GM12891 (cell line): ENCODE results near the gene CLPTM1L. TPM values are rescaled to one million over a fixed set of nuclear protein-coding genes. Genes with fewer than 3 reads are reported as not detected.
A peak's percentile ranks its signal among the peaks of the same experiment; 100 is the strongest.

ENCODE experiments used
- DNase-seq: peaks from one replicate; pipeline ENCODE4 v3.0.0; 2011; ENCODE audit warnings: low spot score; ENCODE audit not compliant: insufficient read length
- FAIRE-seq: peaks from 2 replicates; lab custom pipeline; 2011; peaks lifted over from hg19 to GRCh38; lab: Jason Lieb, UNC
- PAX5 ChIP-seq: IDR thresholded peaks from 2 replicates; pipeline ENCODE4 v1.6.1; 2011; ENCODE audit warnings: low read length, moderate library complexity, mild to moderate bottlenecking; ENCODE audit not compliant: insufficient read depth, severe bottlenecking
- POLR2A ChIP-seq: IDR thresholded peaks from 2 replicates; pipeline ENCODE4 v1.6.1; 2011; ENCODE audit warnings: low read depth, low read length, control low read depth
- POLR2AphosphoS5 ChIP-seq: IDR thresholded peaks from 2 replicates; pipeline ENCODE4 v1.6.1; 2011; ENCODE audit warnings: low read depth, low read length, control low read depth
- POU2F2 ChIP-seq: IDR thresholded peaks from 2 replicates; pipeline ENCODE4 v1.6.1; 2011; ENCODE audit warnings: low read depth, mild to moderate bottlenecking, control low read depth, low read length, moderate library complexity
- SPI1 ChIP-seq: IDR thresholded peaks from 2 replicates; pipeline ENCODE4 v1.6.1; 2011; ENCODE audit warnings: low read depth, low read length, control low read depth
- TAF1 ChIP-seq: IDR thresholded peaks from 2 replicates; pipeline ENCODE4 v1.6.1; 2011; ENCODE audit warnings: low read depth, low read length, control low read depth
- polyA plus RNA-seq: library from polyadenylated mRNA; unstranded; fragments of >200 nt; gene quantifications from one replicate; pipeline ENCODE4 v1.2.1, GENCODE V29; 2012; ENCODE audit warnings: low read depth, missing spikeins, inconsistent platforms; ENCODE audit not compliant: missing spikeins

CLPTM1L gene, protein sequence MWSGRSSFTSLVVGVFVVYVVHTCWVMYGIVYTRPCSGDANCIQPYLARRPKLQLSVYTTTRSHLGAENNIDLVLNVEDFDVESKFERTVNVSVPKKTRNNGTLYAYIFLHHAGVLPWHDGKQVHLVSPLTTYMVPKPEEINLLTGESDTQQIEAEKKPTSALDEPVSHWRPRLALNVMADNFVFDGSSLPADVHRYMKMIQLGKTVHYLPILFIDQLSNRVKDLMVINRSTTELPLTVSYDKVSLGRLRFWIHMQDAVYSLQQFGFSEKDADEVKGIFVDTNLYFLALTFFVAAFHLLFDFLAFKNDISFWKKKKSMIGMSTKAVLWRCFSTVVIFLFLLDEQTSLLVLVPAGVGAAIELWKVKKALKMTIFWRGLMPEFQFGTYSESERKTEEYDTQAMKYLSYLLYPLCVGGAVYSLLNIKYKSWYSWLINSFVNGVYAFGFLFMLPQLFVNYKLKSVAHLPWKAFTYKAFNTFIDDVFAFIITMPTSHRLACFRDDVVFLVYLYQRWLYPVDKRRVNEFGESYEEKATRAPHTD
- 51.8 TPM for polyA plus RNA-seq

DNA sequence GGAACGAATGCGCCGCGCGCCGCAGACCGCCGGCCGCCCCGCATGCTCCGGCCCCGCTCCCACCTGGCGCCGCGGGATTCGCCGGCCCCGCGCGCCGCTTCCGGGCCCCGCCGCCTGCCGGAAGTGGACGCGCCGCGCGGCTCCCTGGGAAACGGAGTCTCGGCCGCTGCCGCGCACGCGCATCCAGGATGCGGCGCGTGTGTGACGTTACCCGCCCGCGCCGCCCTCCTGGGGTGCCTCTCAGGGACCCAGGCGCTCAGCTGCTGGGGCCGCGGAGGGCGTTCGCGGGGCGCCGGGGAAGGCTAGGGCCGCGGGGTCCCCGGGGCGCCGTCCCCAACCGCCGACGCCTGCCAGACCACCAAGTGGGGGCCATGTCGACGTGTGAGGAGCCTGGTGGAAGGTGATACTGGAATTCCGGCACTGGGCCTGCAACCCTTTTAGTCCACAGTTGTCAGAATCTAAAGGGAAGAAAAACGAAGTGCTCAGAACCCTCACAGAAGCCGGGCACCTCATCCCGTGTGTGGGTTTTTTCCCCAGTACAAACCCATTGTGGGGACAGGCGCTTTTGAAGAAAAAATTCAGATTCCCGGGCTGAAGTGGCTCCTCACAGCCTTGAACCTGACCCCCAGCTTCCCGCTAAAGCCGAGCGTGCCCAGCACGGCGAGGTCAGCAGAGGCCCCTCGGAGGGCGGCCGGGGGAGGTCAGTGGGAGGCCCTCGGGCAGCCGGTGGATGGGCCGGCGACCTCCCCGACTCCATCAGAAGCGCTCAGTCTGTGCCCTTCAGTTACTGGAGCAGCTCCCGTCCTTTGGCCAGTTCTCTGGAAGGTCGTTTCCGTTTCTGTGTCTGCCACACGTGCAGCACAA lies at the start of gene CLPTM1L:
Gene CLPTM1L (minus strand): TSS at position 125 of the 864 bp plus-strand sequence. CDS start 258 bp downstream, outside the sequence.
- TF ChIP-seq PAX5 (peak; percentile 3), POLR2A (peak; percentile 54; the same call in 1 of the 2 replicates), POU2F2 (no peak), SPI1 (0 out of 2 replicates have a peak, but pooled peaks have one; percentile 18), TAF1 (peak; percentile 46; the same call in 1 of the 2 replicates), POLR2AphosphoS5 (peak; percentile 30; the same call in 1 of the 2 replicates)
- DNase-seq = peak; percentile 100
- peak; percentile 84 for FAIRE-seq

DNA sequence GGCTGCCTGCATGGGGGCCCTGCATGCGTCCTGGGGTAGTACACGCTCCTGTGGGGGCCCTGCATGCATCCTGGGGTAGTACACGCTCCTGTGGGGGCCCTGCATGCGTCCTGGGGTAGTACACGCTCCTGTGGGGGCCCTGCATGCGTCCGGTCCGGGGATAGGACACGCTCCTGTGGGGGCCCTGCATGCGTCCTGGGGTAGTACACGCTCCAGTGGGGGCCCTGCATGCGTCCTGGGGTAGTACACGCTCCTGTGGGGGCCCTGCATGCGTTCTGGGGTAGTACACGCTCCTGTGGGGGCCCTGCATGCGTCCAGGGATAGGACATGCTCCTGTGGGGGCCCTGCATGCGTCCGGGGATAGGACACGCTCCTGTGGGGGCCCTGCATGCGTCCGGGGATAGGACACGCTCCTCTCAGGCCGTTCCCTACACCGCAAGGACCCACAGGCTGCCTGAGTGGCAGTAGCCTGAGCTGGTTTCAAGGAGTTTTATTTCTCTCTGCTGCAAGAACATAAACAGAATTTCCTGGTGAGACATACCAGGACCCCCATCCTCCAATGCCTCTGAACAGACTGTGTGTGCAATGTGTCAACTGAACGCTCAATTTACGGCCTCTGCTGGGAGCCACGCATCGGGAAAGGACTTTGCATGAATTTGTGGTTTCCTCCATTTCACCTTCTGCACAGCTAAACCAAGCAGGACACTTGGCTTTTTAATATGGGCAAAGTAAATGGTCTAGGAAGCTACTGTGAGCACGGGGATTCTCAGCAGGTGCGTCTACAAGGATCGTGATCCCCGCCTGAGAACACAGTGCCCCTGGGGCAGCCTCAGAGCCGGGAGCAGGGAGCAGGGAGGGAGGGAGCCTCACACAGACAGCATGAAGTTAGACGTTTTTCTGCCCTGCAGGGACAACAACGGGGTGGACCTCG lies 48.9 kb upstream of the CLPTM1L start:
- FAIRE-seq (no peak), DNase-seq (no peak)
- TF ChIP-seq POLR2AphosphoS5 = no peak
- TF ChIP-seq TAF1 = no peak
- no peak for TF ChIP-seq PAX5
- no peak for TF ChIP-seq SPI1
- TF ChIP-seq POLR2A = no peak
- no peak for TF ChIP-seq POU2F2

DNA sequence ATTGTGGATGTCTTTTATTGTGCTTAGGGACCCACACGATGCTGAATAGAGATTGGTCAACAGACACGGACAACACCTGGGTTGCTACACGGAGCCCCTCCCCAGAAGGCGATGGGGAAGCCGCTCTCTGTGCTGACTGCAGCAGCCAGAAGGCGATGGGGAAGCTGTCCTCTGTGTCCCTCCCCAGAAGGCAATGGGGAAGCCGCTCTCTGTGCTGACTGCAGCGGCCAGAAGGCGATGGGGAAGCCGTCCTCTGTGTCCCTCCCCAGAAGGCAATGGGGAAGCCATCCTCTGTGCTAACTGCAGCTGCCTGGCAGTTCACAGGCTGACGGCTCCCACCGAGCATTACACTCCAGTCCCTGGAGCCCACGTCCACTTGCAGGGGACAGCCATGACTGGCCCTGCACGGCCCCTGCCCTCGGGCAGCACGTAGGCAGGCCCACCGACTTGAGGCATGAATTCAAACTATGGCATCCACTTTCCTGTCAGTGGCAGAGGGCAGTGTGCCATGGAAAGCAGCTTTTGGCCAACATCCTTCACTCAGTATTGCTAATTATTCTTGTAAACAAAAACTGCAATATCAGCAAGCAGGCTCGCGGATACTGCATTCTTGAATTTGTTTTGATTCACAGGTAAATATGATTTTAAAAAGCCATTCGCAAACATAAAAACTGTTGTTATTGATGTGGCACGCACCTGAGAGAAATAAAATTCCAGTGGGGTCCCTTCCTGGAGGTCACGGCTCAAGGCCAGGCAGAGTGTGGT lies 48.1 kb upstream of the CLPTM1L start:
- no peak for DNase-seq
- TF ChIP-seq POU2F2 (no peak), POLR2AphosphoS5 (no peak), TAF1 (no peak), PAX5 (no peak), POLR2A (no peak), SPI1 (no peak)
- FAIRE-seq = no peak

DNA sequence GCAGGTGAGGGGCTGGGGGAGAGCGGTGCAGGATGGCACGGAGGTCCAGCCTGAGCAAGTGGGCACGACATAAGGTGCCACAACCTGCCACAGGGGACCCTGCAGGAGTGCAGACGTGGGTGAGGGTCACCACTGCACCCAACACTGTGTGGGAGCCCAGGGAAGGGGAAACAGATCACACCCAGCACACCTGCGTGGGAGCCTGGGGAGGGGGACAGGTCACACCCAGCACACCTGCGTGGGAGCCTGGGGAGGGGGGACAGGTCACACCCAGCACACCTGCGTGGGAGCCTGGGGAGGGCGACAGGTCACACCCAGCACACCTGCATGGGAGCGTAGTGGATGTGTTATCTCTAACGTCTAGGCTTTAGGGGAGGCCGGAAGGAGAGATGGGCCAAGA lies 47.4 kb upstream of the CLPTM1L start:
- DNase-seq = no peak
- no peak for TF ChIP-seq POU2F2
- TF ChIP-seq TAF1 = no peak
- TF ChIP-seq SPI1 = no peak
- no peak for TF ChIP-seq POLR2A
- no peak for FAIRE-seq

DNA sequence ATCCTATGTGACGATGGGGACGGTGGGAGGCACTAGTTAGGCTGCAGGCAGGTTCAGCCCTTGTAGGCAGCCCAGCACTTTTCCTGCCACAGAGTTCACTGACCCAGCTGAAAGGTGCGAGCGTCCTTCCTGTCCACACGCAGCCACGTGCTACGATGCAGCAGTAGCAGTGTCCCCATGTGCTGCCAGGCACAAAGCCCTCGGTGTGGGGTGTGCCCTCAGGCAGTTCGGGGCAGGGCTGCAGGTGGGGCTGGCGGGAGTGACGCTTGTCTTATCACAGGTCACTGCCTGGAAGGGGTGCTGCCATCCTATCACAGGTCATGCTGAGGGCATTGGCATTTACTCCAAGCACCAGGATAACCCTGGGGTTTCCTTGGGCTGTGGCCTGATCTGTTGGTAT lies 46.8 kb upstream of the CLPTM1L start:
- no peak for TF ChIP-seq TAF1
- no peak for TF ChIP-seq POU2F2
- no peak for TF ChIP-seq PAX5
- TF ChIP-seq SPI1 = no peak
- TF ChIP-seq POLR2AphosphoS5 = no peak
- DNase-seq (no peak), FAIRE-seq (no peak)

DNA sequence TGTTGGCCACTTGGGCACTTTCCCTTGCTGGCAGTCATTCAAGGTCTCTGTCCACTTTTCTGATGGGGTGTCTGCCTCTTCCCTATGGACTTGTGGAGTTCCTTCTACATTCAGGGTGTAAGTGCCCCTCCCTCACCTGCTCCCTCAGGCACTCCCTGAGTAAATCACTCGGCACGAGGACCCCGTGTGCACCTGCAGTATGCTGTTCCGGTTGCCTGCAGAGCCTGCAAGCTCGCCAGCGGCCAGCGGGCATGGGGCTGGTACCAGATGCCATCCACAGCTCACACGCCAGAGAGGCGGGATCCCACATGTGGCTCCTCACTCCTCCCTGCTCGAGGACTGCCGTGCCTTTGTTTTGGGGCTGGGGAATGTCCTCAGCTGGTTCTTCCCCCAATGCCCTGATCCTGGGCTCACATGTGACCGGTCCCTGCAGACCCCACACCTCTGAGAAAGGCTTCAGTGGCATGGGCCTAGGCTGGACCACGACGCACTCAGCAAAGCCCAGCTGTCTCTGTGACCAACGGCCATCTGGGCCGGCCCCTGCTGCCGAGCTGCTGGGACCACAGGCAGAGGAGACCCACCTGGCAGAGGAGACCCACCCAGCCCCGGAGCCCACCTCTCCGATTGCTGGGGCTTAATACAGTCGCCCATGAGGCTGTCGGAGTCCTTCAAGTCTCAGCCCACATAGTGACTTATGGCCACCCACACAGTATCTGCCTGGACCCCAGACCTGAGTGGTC lies 46.1 kb upstream of the CLPTM1L start:
- no peak for FAIRE-seq
- TF ChIP-seq POU2F2 = no peak
- TF ChIP-seq TAF1 = no peak
- no peak for TF ChIP-seq POLR2A
- TF ChIP-seq PAX5 = no peak
- TF ChIP-seq SPI1 = no peak
- TF ChIP-seq POLR2AphosphoS5 = no peak
- no peak for DNase-seq

DNA sequence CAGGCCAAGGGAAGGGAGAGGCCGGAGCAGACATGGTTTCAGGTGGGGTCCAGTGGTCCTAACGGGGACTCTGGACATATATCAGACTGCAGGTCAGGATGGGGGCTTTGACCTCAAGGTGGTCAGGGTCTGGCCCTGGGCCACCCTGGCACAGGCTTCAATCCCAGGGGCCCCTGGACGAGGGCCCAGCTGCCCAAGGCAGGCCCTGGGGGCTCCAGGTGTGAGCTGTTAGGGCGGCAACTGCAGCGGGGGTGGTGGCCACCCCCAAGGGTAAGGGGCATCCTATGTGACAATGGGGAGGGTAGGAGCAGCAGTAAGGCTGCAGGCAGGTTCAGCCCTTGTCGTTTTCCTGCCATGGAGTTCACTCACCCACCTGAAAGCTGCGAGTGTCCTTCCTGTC lies 45.4 kb upstream of the CLPTM1L start:
- DNase-seq (no peak), FAIRE-seq (no peak)
- TF ChIP-seq POLR2A = no peak
- TF ChIP-seq TAF1 = no peak
- no peak for TF ChIP-seq SPI1
- no peak for TF ChIP-seq PAX5
- TF ChIP-seq POU2F2 = no peak
- no peak for TF ChIP-seq POLR2AphosphoS5
